Natural killer cell (primary cell): ENCODE measurements around the gene TBX2. TPM values are rescaled to one million over a fixed set of nuclear protein-coding genes. Genes with fewer than 3 reads are reported as not detected.
A peak's percentile ranks its signal among the peaks of the same experiment; 100 is the strongest.

Experiments
- ATAC-seq, 3 donors: fragments of 150-1000 bp in 2 of 3; fragments of 200-7000 bp in 1 of 3; cut with Tn5 transposase; 1 replicate in 1 of 3; 2 replicates in 2 of 3; pipeline ENCODE4 v1.10.0; 2021; ENCODE audit warnings: mild to moderate bottlenecking in 2 of 3, moderate library complexity in 2 of 3
- DNase-seq, 2 donors: peaks; one replicate each; pipeline versions ENCODE4 v3.0.0 to v3.0.0-alpha.2; 2013 to 2021; ENCODE audit warnings: mixed read lengths in 1 of 2
- H3K27ac ChIP-seq: one replicate; pipeline ENCODE4 v1.5.1; 2013; ENCODE audit warnings: mild to moderate bottlenecking, low read length
- H3K27me3 ChIP-seq: one replicate; pipeline ENCODE4 v1.6.1; 2013; ENCODE audit warnings: low read length; ENCODE audit not compliant: control insufficient read depth, insufficient read depth
- H3K36me3 ChIP-seq: one replicate; pipeline ENCODE4 v1.6.1; 2013; ENCODE audit warnings: low read length; ENCODE audit not compliant: control insufficient read depth, insufficient read depth
- H3K4me1 ChIP-seq: one replicate; pipeline ENCODE4 v1.6.1; 2013; ENCODE audit warnings: low read length; ENCODE audit not compliant: control insufficient read depth, insufficient read depth
- H3K4me3 ChIP-seq: one replicate; pipeline ENCODE4 v1.5.1; 2013; ENCODE audit warnings: low read length
- H3K9me3 ChIP-seq: one replicate; pipeline ENCODE4 v1.6.1; 2013; ENCODE audit warnings: low read length; ENCODE audit not compliant: control insufficient read depth, insufficient read depth
- H3K27ac Mint-ChIP-seq, 2 donors: one replicate each; pipeline ENCODE4 v1.8.0; 2022; ENCODE audit warnings: mild to moderate bottlenecking in 2 of 2, mixed read lengths in 2 of 2, moderate library complexity in 1 of 2
- H3K27me3 Mint-ChIP-seq, 2 donors: one replicate each; pipeline ENCODE4 v1.8.0; 2022; ENCODE audit warnings: low read depth in 2 of 2, mixed read lengths in 2 of 2
- H3K36me3 Mint-ChIP-seq: one replicate; pipeline ENCODE4 v1.8.0; 2022; ENCODE audit warnings: mixed read lengths
- H3K4me1 Mint-ChIP-seq, 2 donors: one replicate each; pipeline ENCODE4 v1.8.0; 2022; ENCODE audit warnings: mixed read lengths in 2 of 2
- H3K4me3 Mint-ChIP-seq: one replicate; pipeline ENCODE4 v1.8.0; 2022; ENCODE audit warnings: mild to moderate bottlenecking, moderate library complexity, mixed read lengths
- H3K9me3 Mint-ChIP-seq, 2 donors: one replicate each; pipeline ENCODE4 v1.8.0; 2022; ENCODE audit warnings: mixed read lengths in 2 of 2
- CTCF ChIP-seq: fragments of 200-600 bp; IDR thresholded peaks from one replicate; pipeline ENCODE4 v1.8.0; 2022; ENCODE audit warnings: antibody characterized with exemption
- WGBS: methylation state at CpG from one replicate; pipeline ENCODE4 v1.1.7; 2013; ENCODE audit warnings: missing lambda C conversion rate; ENCODE audit not compliant: insufficient coverage; 5-methylcytosine and 5-hydroxymethylcytosine counted together
- intact Hi-C: fragments of 100-400 bp; cut with micrococcal nuclease; formaldehyde crosslinking; loops from one replicate; pipeline ENCODE4 v1.14.2; 2022
- total RNA-seq, 4 donors: library from RNA; stranded (reverse); fragments of 120-200 nt in 1 of 4; gene quantifications; one replicate each; pipeline versions ENCODE4 v1.2.3 to v1.2.4, GENCODE V29; 2013 to 2022

TBX2 gene
- total RNA-seq, 3 donors from 2014 or later (not counting 1 experiment from before 2014, with no cell fraction given): 0.09 to 0.23 TPM; not detected in 1

GRCh38 chr17:61412860-61413660 lies 13.4 kb downstream of the TBX2 start:
- Histone ChIP-seq H3K36me3 (no peaks in the 10 kb centered on the region), H3K27me3 (peaks cover 39% of the 10 kb centered on the region), H3K4me1 (peaks cover 58% of the 10 kb centered on the region), H3K4me3 (peak overlapping the region; percentile 42), H3K27ac (no peak overlapping the region), H3K9me3 (peaks cover 2% of the 10 kb centered on the region)
- WGBS: 14% methylated on average over 32 of the region's 38 CpGs
- H3K4me3 Mint-ChIP-seq: peak overlapping the region; percentile 80
- intact Hi-C loops: loop anchor here (1.0 to 10.0 kb wide), 4 partner anchors 139 to 652 kb away; partner anchors contain the start of gene MED13
- DNase-seq (no peak), ATAC-seq (peak in 1 of 3 donors; percentile 5)
- H3K4me1 Mint-ChIP-seq: peaks cover 0 to 33% of the 10 kb centered on the region in 2 donors
- no peaks in the 10 kb centered on the region for H3K9me3 Mint-ChIP-seq
- no peaks in the 10 kb centered on the region for H3K36me3 Mint-ChIP-seq
- TF ChIP-seq CTCF: no peak
- peaks cover 10 to 19% of the 10 kb centered on the region in 2 donors for H3K27me3 Mint-ChIP-seq
- H3K27ac Mint-ChIP-seq: peak overlapping the region in 1 of 2 donors; percentile 64

- ATAC-seq (no peak), DNase-seq (no peak)
- no peak overlapping the region for H3K27ac Mint-ChIP-seq
- H3K9me3 Mint-ChIP-seq: no peaks in the 10 kb centered on the region
- peaks cover 8 to 16% of the 10 kb centered on the region in 2 donors for H3K27me3 Mint-ChIP-seq
- no peak overlapping the region for H3K4me3 ChIP-seq
- 95% methylated on average over 8 of the region's 8 CpGs for whole genome bisulfite sequencing
- peaks cover 0 to 27% of the 10 kb centered on the region in 2 donors for H3K4me1 Mint-ChIP-seq
- peaks cover 33% of the 10 kb centered on the region for H3K27me3 ChIP-seq
- H3K9me3 ChIP-seq: peaks cover 2% of the 10 kb centered on the region
- TF ChIP-seq CTCF: no peak
- no peak overlapping the region for H3K27ac ChIP-seq
- H3K4me3 Mint-ChIP-seq: peak overlapping the region; percentile 75
- H3K36me3 Mint-ChIP-seq: no peaks in the 10 kb centered on the region
- no peaks in the 10 kb centered on the region for H3K36me3 ChIP-seq
- H3K4me1 ChIP-seq: peaks cover 52% of the 10 kb centered on the region
- intact Hi-C loops: loop anchor here (2.0 to 10.0 kb wide), 3 partner anchors 139 to 651 kb away; partner anchors contain the start of gene MED13
Measured at GRCh38 chr17:61413661-61414126, 14.1 kb downstream of the TBX2 start.

- H3K36me3 ChIP-seq: no peaks in the 10 kb centered on the region
- intact Hi-C loops: loop anchor here (5.0 to 10.0 kb wide), 2 partner anchors 138 to 170 kb away; no protein-coding TSS in a partner anchor
- DNase-seq (no peak), ATAC-seq (no peak)
- 88% methylated on average over 16 of the region's 16 CpGs for WGBS
- no peak overlapping the region for H3K27ac Mint-ChIP-seq
- peaks cover 0 to 23% of the 10 kb centered on the region in 2 donors for H3K4me1 Mint-ChIP-seq
- no peak for TF ChIP-seq CTCF
- no peaks in the 10 kb centered on the region for H3K9me3 Mint-ChIP-seq
- no peak overlapping the region for H3K27ac ChIP-seq
- H3K27me3 Mint-ChIP-seq: peaks cover 11 to 19% of the 10 kb centered on the region in 2 donors
- H3K27me3 ChIP-seq: peaks cover 29% of the 10 kb centered on the region
- H3K4me1 ChIP-seq: peaks cover 46% of the 10 kb centered on the region
- H3K9me3 ChIP-seq: peaks cover 2% of the 10 kb centered on the region
- H3K36me3 Mint-ChIP-seq: no peaks in the 10 kb centered on the region
- no peak overlapping the region for H3K4me3 ChIP-seq
- no peak overlapping the region for H3K4me3 Mint-ChIP-seq
Measured at GRCh38 chr17:61414141-61414935, 14.7 kb downstream of the TBX2 start.
